Osteoblast (primary cell): ENCODE measurements around the gene LBX1. TPM values are rescaled to one million over a fixed set of nuclear protein-coding genes. Genes with fewer than 3 reads are reported as not detected.

ENCODE experiments used
- DNase-seq: peaks from one replicate; pipeline ENCODE4 v3.0.0; 2011; ENCODE audit warnings: low spot score, mixed read lengths; ENCODE audit not compliant: insufficient read length; ENCODE audit errors: missing footprints
- H2AFZ ChIP-seq: 2 replicates; pipeline ENCODE4 v1.6.0; 2011; ENCODE audit warnings: mild to moderate bottlenecking, low read length
- H3K27ac ChIP-seq: 2 replicates; pipeline ENCODE4 v1.5.1; 2011; ENCODE audit warnings: mild to moderate bottlenecking, low read depth, low read length, moderate library complexity
- H3K27me3 ChIP-seq: 2 replicates; pipeline ENCODE4 v1.6.0; 2012; ENCODE audit warnings: mild to moderate bottlenecking, control low read depth, inconsistent platforms, low read length, moderate library complexity; ENCODE audit not compliant: insufficient read depth
- H3K36me3 ChIP-seq: 2 replicates; pipeline ENCODE4 v1.5.1; 2011; ENCODE audit warnings: mild to moderate bottlenecking, low read length, control low read depth, moderate library complexity; ENCODE audit not compliant: insufficient read depth
- H3K4me1 ChIP-seq: 2 replicates; pipeline ENCODE4 v1.5.1; 2011; ENCODE audit warnings: mild to moderate bottlenecking, low read length, control low read depth, moderate library complexity; ENCODE audit not compliant: insufficient read depth
- H3K4me2 ChIP-seq: 2 replicates; pipeline ENCODE4 v1.6.0; 2011; ENCODE audit warnings: mild to moderate bottlenecking, low read length; ENCODE audit not compliant: insufficient read depth
- H3K4me3 ChIP-seq: fragments of 200-600 bp; sonication (generic); 3 replicates; pipeline ENCODE4 v1.5.1; 2012; ENCODE audit warnings: mild to moderate bottlenecking, low read length, inconsistent platforms; ENCODE audit not compliant: insufficient read depth
- H3K79me2 ChIP-seq: 2 replicates; pipeline ENCODE4 v1.6.0; 2012; ENCODE audit warnings: mild to moderate bottlenecking, low read length, control low read depth, inconsistent platforms; ENCODE audit not compliant: insufficient read depth
- H3K9me3 ChIP-seq: 2 replicates; pipeline ENCODE4 v1.5.1; 2011; ENCODE audit warnings: low read depth, low read length, control low read depth
- H4K20me1 ChIP-seq: 2 replicates; pipeline ENCODE4 v1.6.0; 2012; ENCODE audit warnings: mild to moderate bottlenecking, low read length, control low read depth; ENCODE audit not compliant: insufficient read depth
- CTCF ChIP-seq: IDR thresholded peaks from 2 replicates; pipeline ENCODE4 v1.5.1; 2011; ENCODE audit warnings: mild to moderate bottlenecking, low read depth, low read length, moderate library complexity; ENCODE audit errors: extremely low read depth
- total RNA-seq: library from RNA; depleted of rRNA; stranded (reverse); fragments of >200 nt; gene quantifications from 2 replicates; pipeline ENCODE4 v1.2.3, GENCODE V29; 2012

LBX1 gene
- total RNA-seq, 1 donor, result not detected

- Histone ChIP-seq H3K4me3 (no peak overlapping the region), H3K4me1 (no peaks in the 10 kb centered on the region), H3K27me3 (peaks cover 97% of the 10 kb centered on the region), H2AFZ (no peak overlapping the region), H4K20me1 (peaks cover 8% of the 10 kb centered on the region), H3K27ac (no peak overlapping the region), H3K9me3 (no peaks in the 10 kb centered on the region), H3K36me3 (no peaks in the 10 kb centered on the region), H3K79me2 (no peaks in the 10 kb centered on the region), H3K4me2 (no peak overlapping the region)
- TF ChIP-seq CTCF, result no peak
- peak; percentile 93 for DNase-seq
Observed at GRCh38 chr10:101226491-101227428, 2.5 kb downstream of the LBX1 start.

GRCh38 chr10:101225846-101226421, 3.3 kb downstream of the LBX1 start:
- Histone ChIP-seq H3K27me3 (peaks cover 97% of the 10 kb centered on the region), H3K4me2 (no peak overlapping the region)

GRCh38 chr10:101224910-101225823, 4.1 kb downstream of the LBX1 start:
- no peaks in the 10 kb centered on the region for H3K9me3 ChIP-seq
- no peaks in the 10 kb centered on the region for H3K79me2 ChIP-seq
- DNase-seq, result peak; percentile 87
- H3K27me3 ChIP-seq, result peaks cover 97% of the 10 kb centered on the region
- H3K27ac ChIP-seq, result no peak overlapping the region
- H2AFZ ChIP-seq, result no peak overlapping the region
- no peak for TF ChIP-seq CTCF
- peak overlapping the region; percentile 13 for H3K4me2 ChIP-seq
- no peak overlapping the region for H3K4me3 ChIP-seq
- no peaks in the 10 kb centered on the region for H3K4me1 ChIP-seq
- H3K36me3 ChIP-seq, result no peaks in the 10 kb centered on the region
- peaks cover 6% of the 10 kb centered on the region for H4K20me1 ChIP-seq

More at GRCh38 chr10:101225846-101226421, 3.3 kb downstream of the LBX1 start:
- H3K9me3 ChIP-seq, result no peaks in the 10 kb centered on the region
- TF ChIP-seq CTCF, result no peak
- H3K27ac ChIP-seq, result no peak overlapping the region
- no peaks in the 10 kb centered on the region for H3K79me2 ChIP-seq
- H3K36me3 ChIP-seq, result no peaks in the 10 kb centered on the region
- peak; percentile 69 for DNase-seq
- no peak overlapping the region for H3K4me3 ChIP-seq
- no peaks in the 10 kb centered on the region for H3K4me1 ChIP-seq
- H4K20me1 ChIP-seq, result peaks cover 6% of the 10 kb centered on the region
- H2AFZ ChIP-seq, result no peak overlapping the region
